ENCODE data around the gene CKAP4. TPM values are rescaled to one million over a fixed set of nuclear protein-coding genes. Genes with fewer than 3 reads are reported as not detected.

Gene CKAP4
- total RNA-seq (2022) (101 and 118 TPM in 2 replicates), Bru-seq, nascent RNA (percentile 90 among the genes with signal in this experiment), BruChase-seq, experiment 1, labeled RNA remaining after a 6-hour chase (percentile 98 among the genes with signal in this experiment), BruChase-seq, experiment 2, labeled RNA remaining after a 2-hour chase (percentile 96 among the genes with signal in this experiment)
- long read RNA-seq, transcript CKAP4-201 (2 exons, 3,093 nt) = major isoform, 242 of 261 reads
- long read RNA-seq, partial matches to known transcripts = 0 of 261 reads
- long read RNA-seq, other reads (novel, unspliced or antisense) = 19 of 261 reads

DNA sequence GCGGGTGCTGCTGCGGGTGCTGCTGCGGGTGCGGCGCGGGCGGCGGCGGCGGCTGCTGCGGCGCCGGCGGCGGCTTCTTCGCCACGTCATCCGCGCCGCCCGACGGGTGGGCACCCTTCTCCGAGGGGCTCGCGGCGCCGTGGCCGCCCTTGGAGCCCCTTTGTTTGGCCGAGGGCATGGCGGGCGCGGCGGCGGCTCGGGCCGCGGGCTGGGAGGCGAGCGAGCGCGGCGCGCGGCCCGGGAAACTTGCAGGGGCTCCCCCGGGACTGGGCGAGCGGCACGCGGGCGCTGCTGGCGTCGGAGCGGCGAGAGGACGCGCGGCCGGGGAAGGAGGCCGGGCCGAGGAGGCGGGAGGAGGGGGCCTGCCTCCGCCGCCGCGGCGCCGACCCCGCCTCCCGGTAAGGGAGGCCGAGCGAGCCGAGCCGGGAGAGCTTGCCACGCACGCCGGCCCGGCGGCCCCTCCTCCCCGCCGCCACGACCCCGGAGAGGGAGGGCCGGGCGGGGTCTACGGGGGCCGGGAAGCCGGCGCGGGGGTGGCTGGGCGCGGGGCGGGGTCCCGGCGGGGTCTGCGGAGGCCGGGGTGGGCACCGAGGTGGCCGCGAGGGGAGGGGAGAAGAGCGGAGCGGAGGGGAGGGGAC lies at the start of gene CKAP4:
TSS of gene CKAP4 (minus strand) at position 347 of the 638 bp plus-strand sequence. CDS start at position 178, 169 bp downstream.
- CTCF ChIA-PET = interaction anchor here (1.4 to 2.1 kb wide), 2 partner anchors 35 to 98 kb away, joined by 4 to 15 read pairs; no protein-coding TSS in a partner anchor
- H3K36me3 Mint-ChIP-seq (ENCODE audit: insufficient read depth, unreplicated experiment) = peaks cover 25% of the 10 kb centered on the region
- DNase-seq (ENCODE audit: unreplicated experiment) = peak; percentile 72

GRCh38 chr12:106297075-106297474 lies 49.3 kb upstream of the CKAP4 start:
- Mint-ChIP-seq H3K27me3 (ENCODE audit: insufficient read depth, unreplicated experiment) (no peaks in the 10 kb centered on the region), H3K4me3 (ENCODE audit: unreplicated experiment) (no peak overlapping the region), H3K36me3 (ENCODE audit: insufficient read depth, unreplicated experiment) (peaks cover 6% of the 10 kb centered on the region), H3K27ac (ENCODE audit: low read depth, unreplicated experiment) (peak overlapping the region; percentile 57), H3K9me3 (ENCODE audit: unreplicated experiment) (no peaks in the 10 kb centered on the region), H3K4me1 (ENCODE audit: insufficient read depth, unreplicated experiment) (peaks cover 16% of the 10 kb centered on the region)
- POLR2A ChIA-PET = interaction anchor here (0.6 to 1.8 kb wide), 6 partner anchors 8 to 1708 kb away, joined by 3 to 10 read pairs (median 4); partner anchors contain the start of gene POLR3B
- TF ChIP-seq, protein P1, sequence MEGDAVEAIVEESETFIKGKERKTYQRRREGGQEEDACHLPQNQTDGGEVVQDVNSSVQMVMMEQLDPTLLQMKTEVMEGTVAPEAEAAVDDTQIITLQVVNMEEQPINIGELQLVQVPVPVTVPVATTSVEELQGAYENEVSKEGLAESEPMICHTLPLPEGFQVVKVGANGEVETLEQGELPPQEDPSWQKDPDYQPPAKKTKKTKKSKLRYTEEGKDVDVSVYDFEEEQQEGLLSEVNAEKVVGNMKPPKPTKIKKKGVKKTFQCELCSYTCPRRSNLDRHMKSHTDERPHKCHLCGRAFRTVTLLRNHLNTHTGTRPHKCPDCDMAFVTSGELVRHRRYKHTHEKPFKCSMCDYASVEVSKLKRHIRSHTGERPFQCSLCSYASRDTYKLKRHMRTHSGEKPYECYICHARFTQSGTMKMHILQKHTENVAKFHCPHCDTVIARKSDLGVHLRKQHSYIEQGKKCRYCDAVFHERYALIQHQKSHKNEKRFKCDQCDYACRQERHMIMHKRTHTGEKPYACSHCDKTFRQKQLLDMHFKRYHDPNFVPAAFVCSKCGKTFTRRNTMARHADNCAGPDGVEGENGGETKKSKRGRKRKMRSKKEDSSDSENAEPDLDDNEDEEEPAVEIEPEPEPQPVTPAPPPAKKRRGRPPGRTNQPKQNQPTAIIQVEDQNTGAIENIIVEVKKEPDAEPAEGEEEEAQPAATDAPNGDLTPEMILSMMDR (IDR thresholded peaks at IDR 0.05; ENCODE audit: unreplicated experiment) = no peak
- no TSS peak for BruUV-seq (replicated peaks)
- DNase-seq (ENCODE audit: unreplicated experiment) = no peak
- CTCF ChIA-PET = interaction anchor here (0.7 to 2.7 kb wide), 7 partner anchors 17 to 73 kb away, joined by 3 to 13 read pairs (median 6); no protein-coding TSS in a partner anchor
- intact Hi-C loops (cut with micrococcal nuclease) = no loop called here

More for the DNA sequence above, at the start of gene CKAP4:
- TF ChIP-seq, protein P1 (IDR thresholded peaks at IDR 0.05; ENCODE audit: unreplicated experiment) = no peak
- intact Hi-C loops (cut with micrococcal nuclease) = loop anchor here (1.0 to 10.0 kb wide), 4 partner anchors 35 to 847 kb away; partner anchors contain the start of gene CRY1
- Mint-ChIP-seq H3K27ac (ENCODE audit: low read depth, unreplicated experiment) (peak within 1 kb of the TSS; percentile 23), H3K27me3 (ENCODE audit: insufficient read depth, unreplicated experiment) (no peaks in the 10 kb centered on the region), H3K4me1 (ENCODE audit: insufficient read depth, unreplicated experiment) (peaks cover 23% of the 10 kb centered on the region), H3K9me3 (ENCODE audit: unreplicated experiment) (no peaks in the 10 kb centered on the region), H3K4me3 (ENCODE audit: unreplicated experiment) (peak within 1 kb of the TSS; percentile 76)
- BruUV-seq (replicated peaks) = no TSS peak
- POLR2A ChIA-PET = interaction anchor here (0.7 to 3.9 kb wide), 13 partner anchors 14 to 110 kb away, joined by 3 to 29 read pairs (median 5); partner anchors contain the start of genes POLR3B and TCP11L2

DNA sequence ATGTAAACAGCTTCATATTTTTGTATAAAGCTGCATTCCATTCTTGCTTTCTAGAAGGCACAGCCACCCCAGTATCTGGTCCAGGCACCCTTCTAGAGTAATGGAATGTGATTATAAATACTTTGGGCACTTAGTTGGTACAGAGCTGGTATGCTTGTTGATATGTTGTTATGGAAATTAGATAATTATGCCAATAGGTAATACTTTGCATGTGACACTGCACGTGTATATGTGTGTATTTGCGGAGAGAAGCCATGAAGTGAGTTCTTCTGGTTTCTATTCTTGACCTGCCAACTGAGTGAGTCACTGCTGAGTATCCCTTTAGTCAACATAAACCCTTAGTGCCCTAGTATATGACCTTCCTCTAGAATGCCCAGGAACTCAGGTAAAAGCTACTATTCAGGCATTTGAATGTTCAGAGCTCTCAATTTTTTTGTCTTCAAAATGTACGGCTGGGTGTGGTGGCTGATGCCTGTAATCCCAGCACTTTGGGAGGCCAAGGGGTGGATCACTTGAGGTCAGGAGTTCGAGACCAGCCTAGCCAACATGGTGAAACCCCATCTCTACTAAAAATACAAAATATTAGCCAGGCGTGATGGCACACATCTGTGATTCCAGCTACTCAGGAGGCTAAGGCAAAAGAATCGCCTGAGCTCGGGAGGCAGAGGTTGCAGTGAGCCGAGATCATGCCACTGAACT lies 48.5 kb upstream of the CKAP4 start:
- ChIA-PET CTCF (interaction anchor here (0.6 to 2.7 kb wide), 11 partner anchors 14 to 951 kb away, joined by 3 to 13 read pairs (median 4); no protein-coding TSS in a partner anchor), POLR2A (interaction anchor here (1.1 to 1.8 kb wide), 7 partner anchors 9 to 68 kb away, joined by 3 to 10 read pairs (median 3); partner anchors contain the start of gene POLR3B)
- TF ChIP-seq, protein P1 (IDR thresholded peaks at IDR 0.05; ENCODE audit: unreplicated experiment) = no peak
- H3K9me3 Mint-ChIP-seq (ENCODE audit: unreplicated experiment) = no peaks in the 10 kb centered on the region
- intact Hi-C loops (cut with micrococcal nuclease) = no loop called here
- H3K27ac Mint-ChIP-seq (ENCODE audit: low read depth, unreplicated experiment) = peak overlapping the region; percentile 57
- H3K27me3 Mint-ChIP-seq (ENCODE audit: insufficient read depth, unreplicated experiment) = no peaks in the 10 kb centered on the region
- peaks cover 6% of the 10 kb centered on the region for H3K36me3 Mint-ChIP-seq (ENCODE audit: insufficient read depth, unreplicated experiment)
- no TSS peak for BruUV-seq (replicated peaks)
- DNase-seq (ENCODE audit: unreplicated experiment) = peak; percentile 80
- H3K4me3 Mint-ChIP-seq (ENCODE audit: unreplicated experiment) = no peak overlapping the region
- peaks cover 12% of the 10 kb centered on the region for H3K4me1 Mint-ChIP-seq (ENCODE audit: insufficient read depth, unreplicated experiment)
